NCI-H146 treated with DMSO at 0.1 percent for 48 hours (cell line): ENCODE measurements around the gene CEL.
"Not testable (repeated sequence)": the region's sequence is repeated elsewhere in the genome, so short reads cannot be mapped to it uniquely, and the experiment has no call there.

ENCODE experiments used
- DNase-seq: peaks from one replicate; lab custom pipeline; 2025; ENCODE audit not compliant: unreplicated experiment; lab: John Stamatoyannopoulos, UW

Gene CEL

GRCh38 chr9:133063500-133064231 is 1.9 kb downstream of the CEL start:
- DNase-seq: no peak

- DNase-seq: no peak
These were observed 2.7 kb downstream of the CEL start for GRCh38 chr9:133064241-133065069.

GRCh38 chr9:133065070-133065388 is 3.2 kb downstream of the CEL start:
- DNase-seq: no peak

GRCh38 chr9:133066181-133066983 is 4.6 kb downstream of the CEL start:
- no peak for DNase-seq

- no peak for DNase-seq
These were observed 5.2 kb downstream of the CEL start for GRCh38 chr9:133067006-133067405.

GRCh38 chr9:133067813-133068212 is 6.0 kb downstream of the CEL start:
- DNase-seq: no peak

- not testable (repeated sequence) for DNase-seq
These were observed 6.7 kb downstream of the CEL start for GRCh38 chr9:133068431-133068830.

GRCh38 chr9:133070500-133070961 is 8.8 kb downstream of the CEL start:
- not testable (repeated sequence) for DNase-seq

- not testable (repeated sequence) for DNase-seq
These were observed 9.2 kb downstream of the CEL start for GRCh38 chr9:133070985-133071384.

- DNase-seq: no peak
These were observed 9.8 kb downstream of the CEL start for GRCh38 chr9:133071484-133072150.

- not testable (repeated sequence) for DNase-seq
These were observed 10.4 kb downstream of the CEL start for GRCh38 chr9:133072210-133072609.

GRCh38 chr9:133073086-133074014 is 11.6 kb downstream of the CEL start:
- no peak for DNase-seq

GRCh38 chr9:133074111-133074651 is 12.4 kb downstream of the CEL start:
- no peak for DNase-seq

- DNase-seq: no peak
These were observed 14.3 kb downstream of the CEL start for GRCh38 chr9:133075925-133076630.

- DNase-seq: no peak
These were observed 14.9 kb downstream of the CEL start for GRCh38 chr9:133076691-133077090.

GRCh38 chr9:133078486-133078885 is 16.7 kb downstream of the CEL start:
- no peak for DNase-seq

GRCh38 chr9:133080161-133080560 is 18.4 kb downstream of the CEL start:
- no peak for DNase-seq

GRCh38 chr9:133080786-133081779 is 19.3 kb downstream of the CEL start:
- DNase-seq: not testable (repeated sequence)
